Measurements from ENCODE around the gene SSR4. TPM values are rescaled to one million over a fixed set of nuclear protein-coding genes. Genes with fewer than 3 reads are reported as not detected.

Gene SSR4
- total RNA-seq, 1 experiment from 2014 or later = 179 TPM

DNA sequence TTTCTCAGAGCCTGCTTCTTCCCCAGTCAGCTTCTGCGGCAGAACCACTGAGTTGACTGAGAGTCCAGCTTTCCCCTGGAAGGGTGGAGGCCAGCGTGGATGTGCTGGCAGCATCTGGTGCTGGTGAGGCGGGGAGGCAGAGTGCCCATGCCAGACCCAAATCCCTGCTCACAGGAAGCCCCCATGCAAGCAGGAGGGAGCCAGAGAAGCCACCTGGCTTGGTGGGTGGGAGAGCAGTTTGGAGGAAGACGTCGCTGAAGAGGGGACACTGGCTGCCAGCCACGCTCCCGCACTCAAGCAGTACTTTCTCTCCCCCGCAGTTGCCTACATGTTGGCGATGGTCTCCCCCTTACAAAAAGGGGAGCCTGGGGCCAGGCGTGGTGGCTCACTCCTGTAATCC is 29.9 kb downstream of the SSR4 start:
- Histone ChIP-seq H3T11ph (ENCODE audit: low read length) (no peak overlapping the region), H3K79me1 (ENCODE audit: insufficient read depth, low read depth, low read length, poor library complexity, severe bottlenecking) (no peaks in the 10 kb centered on the region), H4K91ac (ENCODE audit: insufficient read length, low read depth, low read length) (no peak overlapping the region), H3K4me2 (ENCODE audit: insufficient read depth, insufficient read length, low read length) (no peak overlapping the region), H2BK120ac (ENCODE audit: low read depth, low read length, poor library complexity, severe bottlenecking) (no peak overlapping the region), H4K20me1 (ENCODE audit: control insufficient read depth, insufficient read depth, insufficient read length) (no peaks in the 10 kb centered on the region), H2AFZ (ENCODE audit: low read length) (no peak overlapping the region), H2BK20ac (ENCODE audit: low read depth, low read length, poor library complexity, severe bottlenecking) (no peak overlapping the region), H3K4ac (ENCODE audit: low read depth, low read length) (no peak overlapping the region), H3K9me3 (ENCODE audit: control insufficient read depth, low read depth, low read length) (peaks cover 10% of the 10 kb centered on the region), H2BK12ac (ENCODE audit: insufficient read length, low read depth, low read length) (no peak overlapping the region), H3K56ac (ENCODE audit: insufficient read length, low read depth, low read length) (no peak overlapping the region), H2AK5ac (ENCODE audit: insufficient read length, low read length) (no peak overlapping the region), H4K8ac (replicated peaks; ENCODE audit: insufficient read length, low read depth, low read length) (no peak overlapping the region), H4K5ac (ENCODE audit: insufficient read length, low read depth, low read length) (no peak overlapping the region), H3K27me3 (ENCODE audit: insufficient read depth, low read length) (no peaks in the 10 kb centered on the region), H3K27ac (ENCODE audit: insufficient read length, low read depth, low read length) (no peak overlapping the region), H3K9ac (ENCODE audit: extremely low read depth, insufficient read length, low read length) (no peak overlapping the region), H2BK15ac (ENCODE audit: low read depth, low read length) (no peak overlapping the region), H3K79me2 (ENCODE audit: insufficient read depth, low read length) (peaks cover 48% of the 10 kb centered on the region; the same call in 1 of the 2 replicates), H3K4me1 (ENCODE audit: insufficient read depth, low read length) (peaks cover 3% of the 10 kb centered on the region; the same call in 1 of the 2 replicates), H3K18ac (ENCODE audit: insufficient read length, low read depth, low read length) (no peak overlapping the region), H2BK5ac (ENCODE audit: insufficient read length, low read length) (no peak overlapping the region), H3K23ac (ENCODE audit: insufficient read length, low read depth, low read length) (no peak overlapping the region), H3K14ac (ENCODE audit: insufficient read depth, low read length) (no peak overlapping the region), H3K23me2 (ENCODE audit: insufficient read length, low read depth, low read length, poor library complexity, severe bottlenecking) (peaks cover 5% of the 10 kb centered on the region)
- TF ChIP-seq CTCF (conservative IDR thresholded peaks at IDR 0.05) = no peak
- WGBS (ENCODE audit: extremely low coverage, insufficient read length, low lambda C conversion rate) = no CpG with 5 or more reads among the region's 10 CpGs
- no peak for DNase-seq
- H3K27me3 Mint-ChIP-seq (ENCODE audit: low read depth) = no peaks in the 10 kb centered on the region; the same call in 1 of the 2 replicates
- H3K9me3 Mint-ChIP-seq = peaks cover 67 to 78% of the 10 kb centered on the region in 2 experiments
- peaks cover 40 to 43% of the 10 kb centered on the region in 2 experiments for H3K4me1 Mint-ChIP-seq
- no peak overlapping the region for H3K4me3 Mint-ChIP-seq
- H3K27ac Mint-ChIP-seq = no peak overlapping the region
- H3K36me3 Mint-ChIP-seq (ENCODE audit: insufficient read depth in 1 of 3, low read depth in 3 of 3) = peaks cover 15 to 24% (median 17%) of the 10 kb centered on the region in 3 experiments

Data from H9 (cell line).